Amygdala (tissue), 56 donors: ENCODE measurements around the gene CPLANE2.
"Not testable (repeated sequence)": the region's sequence is repeated elsewhere in the genome, so short reads cannot be mapped to it uniquely, and the experiment has no call there.

ENCODE experiments used
- DNase-seq, 56 donors: peaks; one replicate each; lab custom pipeline; 2025; lab: John Stamatoyannopoulos, UW

The CPLANE2 gene

DNA sequence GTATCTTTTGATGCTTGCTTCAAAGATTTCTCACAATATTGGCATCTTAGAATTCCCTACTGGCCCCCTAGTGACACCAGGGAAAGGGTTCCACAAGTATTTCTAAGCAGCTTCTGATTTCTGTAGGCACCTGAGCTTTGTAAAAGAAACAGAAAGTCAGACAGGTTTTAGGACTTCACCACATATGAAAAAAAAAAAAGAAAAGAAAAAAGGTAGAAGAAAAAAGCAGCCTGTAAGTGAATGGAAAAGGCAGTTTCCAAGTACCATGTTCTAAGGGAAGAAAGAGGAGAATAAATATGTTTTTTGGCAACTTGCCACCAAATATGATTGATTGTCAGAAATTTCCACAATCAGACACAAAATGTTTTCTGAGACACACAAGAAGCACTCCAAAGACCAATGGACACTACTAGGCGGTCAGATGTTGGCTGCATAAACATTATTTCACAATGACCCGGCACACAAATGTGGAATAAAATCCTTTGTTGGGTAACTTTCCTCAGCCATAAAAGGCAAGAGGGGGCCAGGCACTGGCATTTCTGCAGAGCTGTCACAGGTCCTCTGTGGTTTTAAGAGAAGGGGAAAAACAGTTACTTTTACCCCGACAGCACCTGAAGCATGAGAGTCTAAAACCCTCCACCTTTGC lies 12.7 kb upstream of the CPLANE2 start:
- no peak for DNase-seq

DNA sequence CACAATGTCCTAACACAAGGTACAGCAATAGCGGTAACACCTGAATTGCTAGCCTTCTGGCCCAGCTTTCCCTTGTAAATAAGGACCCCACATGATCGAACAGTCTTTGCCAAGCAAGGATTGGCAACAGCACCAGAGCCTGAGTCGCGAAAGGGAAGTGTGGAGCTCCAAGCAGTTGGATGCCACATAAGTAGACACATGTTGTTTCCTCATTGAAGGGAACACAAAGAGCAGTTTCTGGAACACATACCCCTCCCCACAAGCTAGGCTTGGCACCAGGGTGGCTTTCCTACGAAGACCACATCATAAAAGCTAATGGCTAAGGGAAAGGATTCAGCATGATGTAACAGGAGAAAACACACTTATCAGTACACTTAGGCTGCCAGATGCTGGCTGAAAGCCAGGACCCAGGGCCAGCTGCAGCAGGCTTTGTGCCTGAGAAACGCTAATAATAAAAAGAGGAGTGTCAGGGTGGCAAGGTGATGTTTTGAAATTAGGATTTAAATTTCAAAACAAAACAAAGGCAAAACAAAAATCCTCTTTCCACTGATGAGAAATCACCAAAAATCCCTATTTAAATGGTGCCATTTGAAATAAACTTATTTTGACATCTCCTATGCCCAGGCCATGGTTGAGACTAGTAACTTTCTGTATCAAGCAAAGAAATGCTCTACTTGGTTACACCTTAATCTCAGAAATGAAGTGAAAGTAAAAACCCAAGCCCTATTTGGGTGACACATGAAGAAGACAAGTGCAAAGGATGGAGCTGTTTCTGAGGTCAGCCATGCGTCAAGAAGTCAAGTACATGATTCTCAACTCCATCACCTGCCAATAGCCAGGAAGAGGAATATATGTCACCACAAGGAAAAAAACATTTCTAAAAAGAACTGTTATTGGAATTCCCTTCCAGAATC lies 11.9 kb upstream of the CPLANE2 start:
- peak in 49 of 56 donors; percentile 13 to 88 (median 62) for DNase-seq

DNA sequence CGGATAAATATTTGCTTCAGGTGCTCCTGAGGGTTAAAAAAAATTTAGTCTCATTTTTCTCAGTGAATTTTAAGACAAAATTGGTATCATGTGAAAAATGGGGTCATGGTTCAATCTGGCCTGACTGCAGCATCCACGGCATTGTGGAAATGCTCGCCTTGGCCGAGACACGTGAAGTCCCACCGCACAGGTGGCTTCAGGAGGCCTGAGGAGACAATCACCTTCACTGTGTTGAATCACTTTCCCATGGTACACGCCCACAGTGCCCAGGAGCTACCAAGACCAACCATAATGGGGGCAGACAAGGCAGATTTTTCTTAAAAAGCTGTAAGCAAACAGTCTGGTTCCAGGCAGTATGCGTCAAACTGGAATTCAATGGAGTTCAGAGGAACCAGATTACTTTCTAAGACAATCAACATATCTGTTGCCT lies 11.0 kb upstream of the CPLANE2 start:
- DNase-seq: no peak

DNA sequence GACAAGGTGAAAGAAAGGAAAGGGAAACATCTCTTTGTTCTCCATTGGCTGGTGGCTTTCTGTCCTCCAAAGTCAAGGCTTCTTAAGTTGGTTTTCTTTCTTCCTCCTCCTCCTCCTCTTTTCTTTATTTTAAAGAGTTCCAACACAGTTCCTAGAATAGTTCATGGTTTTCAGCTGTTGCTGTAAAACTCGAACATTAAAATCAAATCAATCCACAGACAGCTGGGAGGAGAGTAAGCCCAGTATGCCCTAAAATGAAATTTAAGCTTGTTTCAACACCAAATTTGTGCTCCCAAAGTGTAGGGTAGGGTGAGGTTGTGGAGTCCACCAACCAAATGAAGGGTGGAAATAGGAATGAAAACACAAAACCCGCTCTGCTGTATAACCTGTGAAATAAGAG lies 10.5 kb upstream of the CPLANE2 start:
- no peak for DNase-seq

DNA sequence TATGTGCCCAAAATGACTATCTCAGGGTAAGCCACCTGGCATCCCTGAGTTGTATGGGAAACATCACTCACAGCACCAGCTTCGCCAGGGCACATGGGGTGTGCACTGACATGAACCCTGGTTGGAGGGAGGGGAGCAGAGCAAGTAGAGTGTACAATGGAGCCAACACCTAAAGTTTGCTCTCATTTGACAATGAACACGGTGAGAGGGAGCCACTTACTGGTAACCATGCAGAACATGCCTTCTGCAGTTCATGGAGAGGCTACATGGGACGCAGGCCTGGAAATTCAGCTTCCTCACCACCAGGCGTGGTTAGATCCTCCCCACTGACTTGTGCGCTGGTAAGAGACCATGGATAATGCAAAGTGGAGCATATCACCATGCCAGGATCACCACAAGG lies 10.0 kb upstream of the CPLANE2 start:
- no peak for DNase-seq

DNA sequence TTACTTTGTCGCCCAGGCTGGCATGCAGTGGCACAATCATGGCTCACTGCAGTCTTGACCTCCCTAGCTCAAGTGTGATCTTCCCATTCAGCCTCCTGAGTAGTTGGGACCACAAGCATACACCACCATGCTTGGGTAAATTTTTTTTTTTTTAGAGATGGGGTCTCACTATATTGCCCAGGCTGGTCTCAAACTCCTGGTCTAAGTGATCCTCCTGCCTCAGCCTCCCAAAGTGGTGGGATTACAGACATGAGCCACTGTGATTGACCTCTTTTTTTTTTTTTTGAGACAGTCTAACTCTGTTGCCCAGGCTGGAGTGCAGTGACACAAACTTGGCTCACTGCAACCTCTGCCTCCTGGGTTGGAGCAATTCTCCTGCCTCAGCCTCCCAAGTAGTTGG lies 9.3 kb upstream of the CPLANE2 start:
- DNase-seq: not testable (repeated sequence)

DNA sequence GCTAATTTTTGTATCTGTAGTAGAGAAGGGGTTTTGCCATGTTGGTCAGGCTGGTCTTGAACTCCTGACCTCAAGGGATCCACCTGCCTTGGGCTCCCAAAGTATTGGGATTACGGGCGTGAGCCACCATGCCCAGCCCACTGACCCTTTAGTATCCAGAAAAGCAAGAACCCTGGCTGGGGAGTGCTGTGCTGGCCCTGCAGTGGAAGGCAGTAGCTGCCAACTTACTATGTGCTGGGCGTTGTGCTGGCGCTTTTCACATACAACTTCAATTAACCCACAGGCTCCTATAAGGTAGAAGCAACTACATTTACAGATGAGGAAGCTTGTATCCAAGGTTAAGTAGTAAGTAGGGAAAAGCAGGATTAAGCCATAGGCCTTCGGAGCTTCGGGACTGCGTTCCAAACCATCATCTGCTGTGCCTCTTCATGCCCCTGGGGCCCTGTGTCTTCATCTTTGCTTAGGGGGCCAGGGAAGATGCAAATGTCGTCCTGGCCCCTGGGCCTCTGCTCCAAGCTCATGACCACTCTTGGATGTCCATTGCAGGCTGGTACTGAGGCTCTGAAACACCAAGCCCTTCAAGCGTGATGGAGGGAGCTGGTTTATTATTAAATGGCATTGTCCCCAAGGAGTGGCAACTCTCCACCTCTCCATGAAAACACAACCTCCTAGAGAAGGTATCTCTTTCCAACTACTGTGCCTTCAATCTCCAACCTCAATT lies 8.7 kb upstream of the CPLANE2 start:
- DNase-seq: no peak

DNA sequence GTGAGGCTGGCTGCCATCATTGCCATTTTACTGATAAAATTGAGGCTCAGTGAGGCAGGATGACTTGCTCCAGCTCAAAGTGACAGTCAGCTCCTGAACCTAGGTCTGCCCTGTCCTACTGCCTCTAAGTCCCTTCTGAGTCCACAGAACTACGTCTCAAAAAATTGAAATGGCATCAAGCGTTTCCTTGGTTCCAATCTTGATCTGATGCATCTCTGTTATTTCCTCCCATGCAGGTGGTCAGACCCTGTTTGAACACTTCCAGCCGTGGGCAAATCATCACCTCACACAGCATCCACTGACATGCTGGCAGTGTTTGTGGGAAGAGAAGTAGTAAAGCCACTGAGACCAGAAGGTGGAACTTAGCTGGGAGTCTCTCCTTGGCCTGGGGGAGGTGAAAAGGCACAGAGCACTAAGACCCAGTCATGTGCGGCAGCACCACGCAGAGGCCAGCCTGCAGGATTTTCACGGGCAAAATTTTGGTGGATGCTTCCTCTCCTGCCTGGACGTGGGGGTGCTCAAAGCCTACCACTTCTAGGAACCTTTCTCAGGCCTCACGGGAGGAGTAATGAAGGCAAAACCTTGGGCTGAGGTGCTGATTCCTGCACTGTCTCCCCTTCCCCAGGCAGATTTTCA lies 7.8 kb upstream of the CPLANE2 start:
- no peak for DNase-seq

DNA sequence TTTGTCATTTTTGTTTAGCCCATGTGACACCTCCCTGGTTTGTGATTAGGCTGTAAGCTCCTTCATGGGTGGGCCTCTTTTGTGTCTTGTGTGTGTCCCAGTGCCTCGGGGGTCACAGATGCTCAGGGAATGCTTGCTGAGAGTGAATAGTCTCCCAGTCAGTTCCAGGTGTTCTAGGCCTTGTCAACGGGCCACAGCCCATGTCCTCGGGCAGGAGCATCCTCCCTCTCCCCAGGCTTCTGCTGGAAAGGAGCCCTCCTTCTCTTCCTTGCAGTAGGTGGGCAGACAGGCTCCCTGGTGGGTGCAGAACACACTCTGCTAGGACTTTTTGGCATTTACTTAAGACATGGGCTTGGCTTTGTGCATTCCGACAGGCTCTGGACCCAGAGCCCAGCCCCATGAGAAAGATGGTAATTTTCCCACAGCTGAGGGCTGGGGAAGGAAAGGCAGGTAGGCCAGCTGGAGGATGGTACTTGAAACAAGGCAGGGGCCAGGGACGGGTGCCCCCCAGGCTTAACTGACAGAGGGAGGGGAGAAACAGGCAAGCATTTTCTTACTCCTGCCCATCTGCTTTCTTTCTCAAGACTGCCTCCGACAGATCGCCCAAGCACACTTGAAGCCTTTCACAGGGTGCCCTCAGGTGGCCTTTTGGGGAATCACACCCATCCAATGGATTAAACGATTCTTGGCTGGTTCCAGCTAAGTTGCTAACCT lies 7.1 kb upstream of the CPLANE2 start:
- DNase-seq: peak in 46 of 56 donors; percentile 9 to 86 (median 49)

DNA sequence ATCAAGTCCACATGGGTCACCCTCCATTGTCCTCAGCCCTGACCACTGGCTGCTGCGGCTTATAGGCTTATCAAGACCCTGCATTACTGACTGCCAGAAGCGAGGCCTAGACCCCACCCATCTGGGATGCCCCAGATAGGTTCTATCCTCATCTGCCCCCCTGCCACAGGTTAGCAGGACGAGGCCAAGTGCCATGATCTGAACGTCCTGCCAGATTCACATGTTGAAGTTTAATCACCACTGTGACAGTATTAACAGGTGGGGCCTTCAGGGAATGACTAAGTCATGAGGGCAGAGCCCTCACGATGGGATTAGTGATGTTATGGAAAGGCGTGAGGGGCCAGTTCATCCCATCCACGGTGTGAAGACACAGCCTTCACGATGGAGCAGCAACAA lies 6.2 kb upstream of the CPLANE2 start:
- no peak for DNase-seq

DNA sequence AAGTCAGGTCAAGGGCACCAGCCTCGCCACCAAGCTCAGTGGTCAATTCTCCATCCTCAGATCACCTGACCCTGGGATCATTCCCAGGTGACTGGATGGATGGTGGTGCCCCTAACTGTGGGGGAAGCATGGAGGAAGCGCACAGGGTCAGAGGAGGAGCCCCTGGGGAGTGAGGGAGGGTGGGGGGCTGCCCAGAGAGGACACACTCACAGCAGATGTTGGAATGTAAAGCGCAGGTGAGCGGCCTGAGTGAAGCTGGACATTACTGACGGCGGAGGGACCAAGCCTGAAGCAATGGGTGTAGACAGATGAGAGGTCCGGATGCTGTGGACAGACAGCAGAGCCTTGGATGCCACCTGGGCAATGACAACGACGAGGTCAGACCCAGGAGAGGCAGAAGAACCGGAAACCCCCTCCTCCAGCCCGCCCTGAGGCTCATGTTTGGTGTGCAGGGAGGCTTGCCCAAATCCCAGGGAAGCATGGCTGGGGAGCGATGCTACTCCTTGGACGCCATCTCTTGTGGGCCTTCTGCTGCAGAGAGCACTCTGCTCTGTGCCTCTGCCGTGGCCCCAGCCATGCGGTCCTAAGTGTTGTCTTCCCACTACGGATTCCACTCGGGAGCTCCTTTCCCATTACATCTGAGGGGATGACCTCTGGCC lies 5.7 kb upstream of the CPLANE2 start:
- no peak for DNase-seq

DNA sequence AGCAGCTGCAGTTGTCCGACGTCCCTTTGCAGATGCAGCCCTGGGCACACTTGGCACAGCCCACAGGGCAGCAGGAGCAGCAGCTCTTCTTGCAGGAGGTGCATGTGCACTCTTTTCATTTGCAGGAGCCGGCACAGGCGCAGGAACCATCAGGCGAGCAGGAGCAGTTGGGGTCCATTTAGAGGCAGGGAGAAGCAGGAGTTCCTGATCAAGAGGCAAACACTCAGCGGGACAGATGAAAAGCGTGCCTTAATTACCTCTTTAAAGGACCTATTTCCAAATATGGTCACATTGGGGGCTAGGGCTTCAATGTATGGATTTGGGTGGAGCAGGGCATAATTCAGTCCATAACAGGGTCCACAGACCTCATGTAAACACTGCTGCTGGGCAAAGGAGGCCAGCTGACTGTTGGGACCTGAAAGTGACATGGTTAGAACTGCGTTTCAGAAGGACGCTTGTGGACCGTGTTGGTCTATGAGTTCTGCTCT lies 4.3 kb upstream of the CPLANE2 start:
- no peak for DNase-seq

DNA sequence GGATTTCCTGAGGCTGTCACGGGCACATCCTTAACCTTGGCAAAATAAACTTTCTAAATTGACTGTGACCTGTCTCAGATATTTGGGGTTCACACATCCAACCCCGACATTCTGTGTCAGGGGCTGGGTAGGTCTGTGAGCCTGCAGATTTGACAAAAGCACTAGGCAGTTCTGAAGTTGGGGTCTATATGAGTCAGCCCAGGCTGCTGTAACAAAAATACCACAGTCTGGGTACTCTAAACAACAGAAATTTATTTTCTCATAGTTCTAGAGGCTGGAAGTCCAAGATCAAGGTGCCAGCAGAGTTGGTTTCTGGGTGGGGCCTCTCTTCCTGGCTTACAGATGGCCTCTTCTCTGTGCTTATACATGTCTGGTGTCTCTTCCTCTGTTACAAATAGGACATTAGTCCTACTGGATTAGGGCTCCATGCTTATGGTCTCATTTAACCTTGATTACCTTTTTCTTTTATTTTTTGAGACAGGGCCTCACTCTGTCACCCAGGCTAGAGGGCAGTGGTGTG lies 3.0 kb upstream of the CPLANE2 start:
- DNase-seq: no peak

DNA sequence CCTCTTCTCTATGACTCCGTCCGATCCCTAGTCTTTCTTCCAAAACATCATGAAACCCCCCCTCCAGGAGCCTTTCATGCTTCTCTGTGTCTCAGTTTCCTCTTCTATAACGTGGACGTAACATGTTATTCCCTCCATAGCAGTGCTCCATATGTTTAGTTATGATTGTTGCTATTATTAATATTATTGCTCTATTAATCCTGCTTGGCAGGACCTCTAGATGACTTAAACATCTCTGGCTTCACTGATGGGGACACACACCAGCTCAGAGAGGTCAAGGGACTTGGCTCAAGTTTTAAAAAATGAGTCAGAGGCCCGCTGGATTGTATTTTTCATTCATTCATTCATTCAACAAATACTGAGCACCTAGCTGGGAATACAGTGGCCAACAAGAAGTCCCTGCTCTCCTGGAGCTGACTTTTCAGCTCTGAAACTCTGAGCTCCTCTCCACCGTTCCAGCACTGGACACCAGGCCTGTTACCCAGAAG lies 404 bp upstream of the CPLANE2 start:
- DNase-seq: no peak

DNA sequence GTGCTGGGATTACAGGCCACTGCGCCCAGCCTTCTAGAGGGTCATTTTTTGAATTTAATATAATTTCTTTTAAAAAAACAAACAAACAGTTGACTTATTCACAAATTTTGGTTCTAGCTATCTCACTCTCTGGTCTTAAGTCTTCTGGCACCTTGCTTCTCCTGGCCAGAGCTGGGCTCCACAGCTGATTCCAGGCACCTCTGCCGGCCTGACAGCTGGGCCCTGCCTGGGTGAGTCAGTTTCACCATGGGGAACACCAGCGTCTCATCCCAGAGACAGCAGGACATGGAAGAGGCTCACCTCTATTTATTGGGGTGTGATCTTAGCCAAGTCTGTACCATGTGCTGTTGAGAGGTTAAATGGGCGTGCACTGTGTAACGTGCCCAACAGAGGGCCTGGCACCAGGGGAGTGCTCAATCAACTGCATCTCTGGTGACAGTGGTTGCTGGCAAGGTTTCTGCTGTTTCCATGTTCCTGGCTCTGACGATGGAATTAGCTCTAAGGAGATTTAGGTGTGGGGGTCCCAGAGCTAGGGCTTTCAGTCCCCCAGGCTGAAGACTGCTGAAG lies 956 bp downstream of the CPLANE2 start:
- no peak for DNase-seq

DNA sequence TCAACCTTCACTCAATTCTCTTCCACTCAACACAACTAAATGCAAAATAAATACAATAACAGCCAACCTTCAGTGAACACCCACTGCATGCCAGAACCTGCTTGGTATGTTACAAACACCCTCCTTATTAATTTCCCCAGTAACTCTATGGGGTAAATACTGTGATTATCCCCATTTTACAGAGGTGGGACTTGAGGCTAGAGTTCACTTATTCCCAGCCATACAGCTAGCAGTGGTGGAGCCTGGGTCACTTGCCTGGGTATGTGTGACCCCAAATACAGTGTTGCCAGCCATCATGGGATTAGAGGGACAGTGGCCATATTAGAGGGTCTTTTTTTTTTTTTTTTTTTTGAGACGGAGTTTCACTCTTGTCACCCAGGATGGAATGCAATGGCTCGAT lies 1.6 kb downstream of the CPLANE2 start:
- DNase-seq: no peak

DNA sequence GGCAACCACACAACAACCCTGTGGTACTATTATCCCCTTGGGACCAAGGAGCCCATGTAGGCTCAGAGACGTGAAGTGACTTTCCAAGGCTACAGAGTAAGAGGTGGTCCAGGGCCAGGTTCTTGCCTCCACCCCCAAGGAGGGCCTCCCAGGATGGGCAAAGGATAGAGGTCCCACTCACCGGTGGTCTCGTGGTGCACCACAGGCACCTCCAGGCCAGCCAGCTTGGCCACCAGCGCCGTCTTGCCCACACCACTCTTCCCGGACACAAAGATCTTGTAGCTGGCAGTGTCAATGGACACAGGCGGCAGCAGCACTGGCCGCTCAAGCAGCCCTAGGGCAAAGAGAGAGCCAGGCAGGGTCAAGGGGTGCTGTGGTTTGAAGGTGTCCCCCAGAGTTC lies 3.6 kb downstream of the CPLANE2 start:
- no peak for DNase-seq

DNA sequence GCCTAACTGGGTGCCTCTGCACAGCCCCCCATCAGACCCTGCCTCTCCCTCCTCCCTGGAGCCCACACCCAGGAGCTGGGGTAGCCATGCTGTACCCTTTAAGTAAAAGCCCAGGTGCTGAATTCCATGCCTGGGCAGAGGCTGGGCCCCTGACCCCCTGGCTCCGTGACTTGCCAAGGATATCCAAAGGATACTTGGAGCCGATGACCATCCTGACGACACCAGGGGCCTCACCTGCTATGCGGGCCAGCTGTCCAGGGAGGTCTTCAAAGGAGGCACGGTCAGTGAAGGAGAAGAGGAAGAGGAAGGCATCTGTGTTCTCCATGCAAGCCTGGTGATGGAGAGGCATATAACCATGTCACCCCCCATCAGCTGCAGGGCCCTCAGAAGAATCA lies 4.7 kb downstream of the CPLANE2 start:
- no peak for DNase-seq
